GM12878 (cell line): Measurements from ENCODE around the gene TARBP1.

Experiments
- CHD1 ChIP-seq: IDR thresholded peaks from 2 replicates; pipeline ENCODE4 v1.6.1; 2012; ENCODE audit warnings: low read depth, low read length, improper control_type of control experiment
- CTCF ChIP-seq, 3 experiments: IDR thresholded peaks in 2 of 3; conservative IDR thresholded peaks in 1 of 3; 2 replicates each; pipeline ENCODE4 v1.5.1; 2011; ENCODE audit warnings: low read depth in 3 of 3, low read length in 3 of 3, mild to moderate bottlenecking in 3 of 3, control low read depth in 2 of 3, moderate library complexity in 2 of 3, inconsistent platforms in 1 of 3, mixed read lengths in 1 of 3; ENCODE audit not compliant: control insufficient read depth in 2 of 3, insufficient read depth in 1 of 3; ENCODE audit errors: extremely low read depth in 1 of 3
- FOS ChIP-seq: IDR thresholded peaks from 3 replicates; pipeline ENCODE4 v1.6.1; 2011; ENCODE audit warnings: borderline replicate concordance; ENCODE audit not compliant: insufficient read length; ENCODE audit errors: extremely low read depth
- MTA3 ChIP-seq: IDR thresholded peaks from 2 replicates; pipeline ENCODE4 v1.6.1; 2012; ENCODE audit warnings: low read length, inconsistent platforms, borderline replicate concordance
- POLR2A ChIP-seq: IDR thresholded peaks from 2 replicates; pipeline ENCODE4 v1.6.1; 2011; ENCODE audit warnings: low read depth, mild to moderate bottlenecking, low read length
- SIN3A ChIP-seq: IDR thresholded peaks from 2 replicates; pipeline ENCODE4 v1.6.1; 2012; ENCODE audit warnings: low read depth, low read length, improper control_type of control experiment
- STAT1 ChIP-seq: fragments of 450-650 bp; conservative IDR thresholded peaks from 2 replicates; pipeline ENCODE4 v1.6.1; 2014; ENCODE audit warnings: antibody characterized with exemption, mild to moderate bottlenecking
- TAF1 ChIP-seq: IDR thresholded peaks from 2 replicates; pipeline ENCODE4 v1.6.1; 2011; ENCODE audit warnings: mild to moderate bottlenecking, low read depth, low read length, borderline replicate concordance

- TF ChIP-seq CTCF (IDR thresholded peaks at IDR 0.05 in 2 of 3, conservative IDR thresholded peaks at IDR 0.05 in 1 of 3; ENCODE audit: control insufficient read depth in 2 of 3, extremely low read depth in 1 of 3, insufficient read depth in 1 of 3, low read depth in 3 of 3, low read length in 3 of 3), result no peak
- no peak for TF ChIP-seq FOS
- TF ChIP-seq CHD1, result no peak
- no peak for TF ChIP-seq POLR2A
- TF ChIP-seq MTA3, result no peak
- TF ChIP-seq TAF1, result no peak
- no peak for TF ChIP-seq SIN3A
- no peak for TF ChIP-seq STAT1
Measured at GRCh38 chr1:234468580-234468979, 10.4 kb downstream of the TARBP1 start.
